ENCODE data around the gene NOSTRIN. TPM values are rescaled to one million over a fixed set of nuclear protein-coding genes. Genes with fewer than 3 reads are reported as not detected.

Gene NOSTRIN
- total RNA-seq, 1 donor, result 0.81 TPM

DNA sequence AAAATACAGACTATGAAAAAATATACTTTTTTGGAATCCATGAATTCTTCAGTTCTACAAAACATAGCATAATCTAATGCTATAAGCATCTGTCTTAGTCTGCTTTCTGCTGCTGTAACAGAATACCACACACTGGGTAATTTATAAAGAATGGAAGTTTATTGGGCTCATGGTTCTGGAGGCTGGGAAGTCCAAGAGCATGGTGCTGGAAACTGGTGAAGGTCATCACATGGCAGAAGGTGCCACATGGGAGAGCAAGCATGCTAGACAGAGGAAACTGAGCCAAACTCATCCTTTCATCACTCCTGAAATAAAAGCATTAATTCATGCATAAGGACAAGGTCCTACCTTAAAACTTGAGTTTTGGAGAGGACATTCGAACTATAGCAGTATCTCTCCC is 26.6 kb upstream of the NOSTRIN start:
- TF ChIP-seq, protein P1, sequence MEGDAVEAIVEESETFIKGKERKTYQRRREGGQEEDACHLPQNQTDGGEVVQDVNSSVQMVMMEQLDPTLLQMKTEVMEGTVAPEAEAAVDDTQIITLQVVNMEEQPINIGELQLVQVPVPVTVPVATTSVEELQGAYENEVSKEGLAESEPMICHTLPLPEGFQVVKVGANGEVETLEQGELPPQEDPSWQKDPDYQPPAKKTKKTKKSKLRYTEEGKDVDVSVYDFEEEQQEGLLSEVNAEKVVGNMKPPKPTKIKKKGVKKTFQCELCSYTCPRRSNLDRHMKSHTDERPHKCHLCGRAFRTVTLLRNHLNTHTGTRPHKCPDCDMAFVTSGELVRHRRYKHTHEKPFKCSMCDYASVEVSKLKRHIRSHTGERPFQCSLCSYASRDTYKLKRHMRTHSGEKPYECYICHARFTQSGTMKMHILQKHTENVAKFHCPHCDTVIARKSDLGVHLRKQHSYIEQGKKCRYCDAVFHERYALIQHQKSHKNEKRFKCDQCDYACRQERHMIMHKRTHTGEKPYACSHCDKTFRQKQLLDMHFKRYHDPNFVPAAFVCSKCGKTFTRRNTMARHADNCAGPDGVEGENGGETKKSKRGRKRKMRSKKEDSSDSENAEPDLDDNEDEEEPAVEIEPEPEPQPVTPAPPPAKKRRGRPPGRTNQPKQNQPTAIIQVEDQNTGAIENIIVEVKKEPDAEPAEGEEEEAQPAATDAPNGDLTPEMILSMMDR (IDR thresholded peaks at IDR 0.05; ENCODE audit: insufficient read depth, low read length), result no peak
- H3K4me3 ChIP-seq (ENCODE audit: low read depth, low read length), result no peak overlapping the region
- no peak for DNase-seq (ENCODE audit: low read depth)

DNA sequence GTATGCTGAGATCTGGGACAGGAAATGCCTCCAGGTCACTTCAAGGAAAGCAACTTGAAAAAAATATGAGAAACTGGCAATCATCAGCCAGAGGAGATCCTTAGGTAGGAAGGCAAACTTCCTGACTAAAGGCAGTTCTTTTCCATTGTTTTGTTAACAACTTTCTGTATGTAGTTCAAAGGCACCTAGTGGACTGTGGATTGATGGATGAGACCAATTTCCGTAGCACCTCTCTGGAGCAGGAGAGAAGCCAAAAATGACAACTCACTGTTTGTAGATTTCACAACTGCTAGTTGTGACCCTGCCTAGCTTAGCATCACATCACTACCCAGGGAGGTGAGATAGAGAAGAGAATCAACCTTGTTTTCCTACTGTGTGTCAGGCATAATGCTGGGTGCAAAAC is 21.8 kb upstream of the NOSTRIN start:
- no peak overlapping the region for H3K4me3 ChIP-seq (ENCODE audit: low read depth, low read length)
- TF ChIP-seq, protein P1 (IDR thresholded peaks at IDR 0.05; ENCODE audit: insufficient read depth, low read length), result no peak
- no peak for DNase-seq (ENCODE audit: low read depth)

DNA sequence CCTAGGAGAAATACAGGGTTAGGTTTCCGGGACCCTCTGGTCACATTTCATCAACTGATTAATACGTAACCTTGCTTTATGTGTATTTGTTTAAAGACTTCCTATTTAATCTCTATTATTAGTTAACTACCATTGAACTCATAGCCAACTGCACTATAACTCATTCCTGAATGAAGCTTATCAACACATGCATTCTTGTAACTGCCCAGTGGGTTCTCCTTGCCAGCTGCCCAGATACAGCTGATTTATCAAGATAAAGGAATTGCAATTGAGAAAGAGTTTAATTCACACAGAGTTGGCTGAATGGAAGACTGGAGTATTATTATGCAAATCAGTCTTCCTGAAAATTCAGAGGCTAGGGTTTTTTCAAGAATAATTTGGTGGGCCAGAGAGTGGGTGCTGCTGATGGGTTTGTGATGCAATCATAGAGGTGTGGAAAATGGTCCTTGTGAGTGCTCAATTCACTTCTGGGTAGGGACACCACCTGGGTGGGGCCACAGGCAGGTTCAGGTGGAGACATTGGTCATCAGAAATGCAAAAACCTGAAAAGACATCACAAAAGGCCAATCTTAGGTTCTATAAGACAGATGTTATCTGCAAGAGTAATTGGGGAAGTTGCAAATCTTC is 21.1 kb upstream of the NOSTRIN start:
- TF ChIP-seq, protein P1 (IDR thresholded peaks at IDR 0.05; ENCODE audit: insufficient read depth, low read length), result no peak
- DNase-seq (ENCODE audit: low read depth), result peak; percentile 63
- no peak overlapping the region for H3K4me3 ChIP-seq (ENCODE audit: low read depth, low read length)

DNA sequence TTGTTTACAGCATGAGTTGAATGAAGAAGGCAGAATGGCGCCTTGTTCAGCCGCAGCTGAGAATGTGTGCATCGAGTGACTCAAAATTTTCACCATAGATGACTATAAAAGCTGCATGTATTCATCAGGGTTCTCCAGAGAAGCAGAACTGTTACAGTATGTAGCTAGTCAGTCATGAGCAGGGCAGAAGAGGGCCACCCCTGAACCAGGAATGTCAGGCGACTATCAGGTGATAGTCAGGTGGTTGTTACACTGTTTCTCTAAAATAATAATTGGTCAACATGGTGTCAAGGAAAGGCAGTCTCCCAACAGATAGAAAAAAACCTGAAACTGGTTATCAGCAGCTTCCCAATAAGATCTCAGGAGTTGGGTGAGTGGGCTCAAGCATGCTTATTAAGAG is 20.2 kb upstream of the NOSTRIN start:
- no peak overlapping the region for H3K4me3 ChIP-seq (ENCODE audit: low read depth, low read length)
- TF ChIP-seq, protein P1 (IDR thresholded peaks at IDR 0.05; ENCODE audit: insufficient read depth, low read length), result no peak
- DNase-seq (ENCODE audit: low read depth), result no peak

DNA sequence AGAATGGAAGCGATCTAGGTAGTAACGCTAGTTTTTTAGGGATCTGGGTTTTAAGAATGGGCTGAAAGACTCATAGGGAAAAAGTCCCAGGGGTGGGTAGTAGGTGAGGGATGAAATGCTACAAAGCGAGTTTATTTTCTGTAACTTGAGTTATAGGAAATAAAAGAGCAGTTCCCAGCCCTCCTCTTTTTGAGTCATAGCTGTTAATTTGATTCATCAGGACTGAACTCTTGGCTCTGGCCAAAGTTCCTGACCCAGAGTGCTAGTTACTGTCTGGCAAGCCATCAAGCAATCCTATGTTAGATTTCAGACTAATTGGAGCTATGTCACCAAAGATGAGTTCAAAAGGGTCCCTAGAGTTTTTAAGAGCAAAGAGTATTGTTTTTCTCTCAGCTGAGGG is 17.4 kb upstream of the NOSTRIN start:
- DNase-seq (ENCODE audit: low read depth), result no peak
- TF ChIP-seq, protein P1 (IDR thresholded peaks at IDR 0.05; ENCODE audit: insufficient read depth, low read length), result no peak

DNA sequence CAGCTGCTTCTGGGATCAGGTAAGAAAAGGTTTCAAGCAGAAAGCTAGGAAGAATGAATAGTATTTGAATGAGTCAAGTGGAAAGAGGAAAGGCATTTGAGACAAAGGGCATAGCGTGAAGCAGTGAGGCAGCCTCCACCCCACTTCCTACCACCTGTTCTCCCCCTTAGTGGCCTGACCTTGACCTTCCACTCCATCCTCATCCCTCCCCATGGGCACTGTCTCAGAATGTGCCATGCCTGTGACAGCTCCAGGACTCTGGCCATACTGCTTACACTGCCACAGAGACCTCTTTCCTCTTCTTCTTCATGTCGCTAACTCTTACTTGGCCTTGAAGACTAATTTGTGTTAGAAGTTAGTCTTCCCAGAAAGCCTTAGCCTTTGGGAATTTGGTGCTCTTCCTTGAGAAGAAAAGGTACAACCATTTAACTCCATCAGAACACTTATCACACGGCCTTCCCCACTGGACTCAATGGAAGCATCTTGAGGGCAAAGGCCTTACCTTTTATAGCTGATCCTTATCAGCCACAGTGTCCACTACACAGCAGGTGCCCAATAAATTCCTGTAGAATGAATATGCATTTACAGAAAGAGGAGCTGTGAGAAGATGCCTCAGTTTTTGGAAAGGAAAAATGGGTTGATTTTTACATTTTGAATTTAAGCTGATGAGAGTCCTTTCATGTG is 15.2 kb upstream of the NOSTRIN start:
- no peak for DNase-seq (ENCODE audit: low read depth)
- TF ChIP-seq, protein P1 (IDR thresholded peaks at IDR 0.05; ENCODE audit: insufficient read depth, low read length), result no peak
- no peak overlapping the region for H3K4me3 ChIP-seq (ENCODE audit: low read depth, low read length)

More for the DNA sequence above, 17.4 kb upstream of the NOSTRIN start:
- H3K4me3 ChIP-seq (ENCODE audit: low read depth, low read length), result no peak overlapping the region

Measured in fibroblast of the aortic adventitia (primary cell).